ENCODE results near the gene SMO. TPM values are rescaled to one million over a fixed set of nuclear protein-coding genes. Genes with fewer than 3 reads are reported as not detected.
A peak's percentile ranks its signal among the peaks of the same experiment; 100 is the strongest.

The SMO gene
- total and polyA plus RNA-seq, 9 of the 15 experiments (the other 6 are each of a cell fraction or from before 2014, with no cell fraction given), result 0.05 to 0.13 (median 0.10) TPM; not detected in 5

DNA sequence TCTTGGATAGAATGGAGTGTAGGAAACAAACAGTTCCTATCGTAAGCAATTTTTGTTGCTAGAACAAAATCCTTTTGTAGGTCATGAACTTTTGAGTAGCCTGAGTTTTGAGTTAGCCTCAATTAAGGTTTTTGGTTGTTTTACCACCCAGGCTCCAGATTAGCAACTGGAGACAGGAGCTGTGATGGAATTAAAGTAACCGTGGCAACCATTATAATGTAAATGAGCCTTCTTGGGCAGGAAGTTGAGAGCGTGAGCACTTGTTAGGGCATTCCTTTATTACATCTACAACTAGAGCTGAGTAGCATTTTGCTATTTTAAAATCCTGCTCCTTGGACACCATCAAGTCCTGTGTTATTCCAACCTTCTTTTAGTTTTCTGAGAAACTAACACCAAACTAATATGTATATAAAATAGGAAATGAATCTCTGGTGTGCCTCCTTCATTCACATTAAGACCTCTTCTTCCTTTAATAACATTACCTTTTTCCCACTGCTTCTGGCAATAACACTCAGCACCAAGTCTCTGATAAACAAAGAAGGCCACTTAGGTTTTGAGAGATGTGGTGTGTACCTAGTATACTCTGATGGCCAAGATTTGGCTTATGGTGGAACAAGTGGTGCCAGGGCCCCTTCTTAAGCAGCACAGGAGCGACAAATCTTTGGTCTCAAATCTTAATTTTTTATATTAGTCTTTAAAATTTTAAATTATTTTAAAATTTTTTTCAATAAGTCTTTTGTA is 70.4 kb downstream of the SMO start:
- DNase-seq (ENCODE audit: extremely low read depth in 1 of 4, low spot score in 3 of 4) (no peak), FAIRE-seq (no peak), ATAC-seq (no peak)
- no peak for TF ChIP-seq NR1H2 (CRISPR knock-in tag; IDR thresholded peaks at IDR 0.05)
- peak; percentile 54; the same call in 1 of the 2 replicates for TF ChIP-seq RFX1 (IDR thresholded peaks at IDR 0.05)
- no TSS peak for BruUV-seq (replicated peaks)
- H3K27ac ChIP-seq (ENCODE audit: extremely low read depth, low read depth, low read length), result no peak overlapping the region
- in situ Hi-C loops (cut with MboI), result no loop called here
- no peaks in the 10 kb centered on the region; a peak in 1 of 5 replicates for H3K27me3 ChIP-seq (ENCODE audit: control insufficient read depth in 2 of 2, insufficient read depth in 2 of 2, low read length in 2 of 2)
- H3K4me2 ChIP-seq (ENCODE audit: insufficient read depth, low read length), result no peak overlapping the region
- H2AFZ ChIP-seq (ENCODE audit: low read depth, low read length), result no peak overlapping the region
- POLR2A ChIA-PET, result interaction anchor here (0.7 to 0.9 kb wide), 2 partner anchors 11 to 20 kb away, joined by 3 read pairs; no protein-coding TSS in a partner anchor
- no peak overlapping the region for H3K9ac ChIP-seq (ENCODE audit: insufficient read depth in 1 of 2, low read depth in 2 of 2, low read length in 2 of 2)
- 32% methylated on average over 4 of the region's 4 CpGs for WGBS (ENCODE audit: insufficient coverage, low coverage, missing lambda C conversion rate)
- H3K9me1 ChIP-seq (ENCODE audit: control insufficient read depth, insufficient read depth, low read length), result no peaks in the 10 kb centered on the region
- CTCF ChIA-PET (ENCODE audit: low intra/inter-chr PET ratio), result no interaction called here
- peaks cover 0 to 7% of the 10 kb centered on the region in 2 experiments; a peak in 1 of 5 replicates for H3K4me1 ChIP-seq (replicated peaks in 1 of 2; ENCODE audit: control insufficient read depth in 2 of 2, insufficient read depth in 2 of 2, low read length in 2 of 2)
- no peaks in the 10 kb centered on the region for H3K9me3 ChIP-seq (replicated peaks; ENCODE audit: control insufficient read depth, insufficient read depth, low read depth, low read length)
- H3K36me3 ChIP-seq (ENCODE audit: control insufficient read depth, insufficient read depth, low read length), result no peaks in the 10 kb centered on the region
- intact Hi-C loops (cut with micrococcal nuclease), result no loop called here
- H3K79me2 ChIP-seq (ENCODE audit: control insufficient read depth, insufficient read depth, low read length), result no peaks in the 10 kb centered on the region
- no peaks in the 10 kb centered on the region for H4K20me1 ChIP-seq (replicated peaks; ENCODE audit: control insufficient read depth, insufficient read depth, low read length)
- no peak overlapping the region for H3K4me3 ChIP-seq

DNA sequence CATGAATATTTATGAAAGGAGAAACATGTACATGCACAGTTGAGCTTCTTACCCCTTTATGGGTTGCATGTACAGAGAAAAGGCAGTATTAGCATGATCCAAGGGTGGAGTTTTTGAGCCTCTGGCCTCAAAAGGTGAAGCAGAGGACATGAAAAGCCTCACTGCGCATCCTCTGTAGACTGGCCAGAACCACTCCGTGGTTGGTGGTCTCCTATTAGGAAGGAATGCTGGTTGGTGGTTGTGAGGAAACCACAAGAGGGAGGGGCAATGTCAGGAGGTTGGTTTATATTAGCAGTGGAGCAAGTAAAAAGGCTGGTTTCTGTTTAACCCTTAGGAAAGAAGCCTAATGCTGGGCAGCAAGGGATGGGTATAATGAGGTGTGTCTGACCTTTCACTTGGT is 73.9 kb downstream of the SMO start:
- intact Hi-C loops (cut with micrococcal nuclease), result no loop called here
- WGBS (ENCODE audit: insufficient coverage, low coverage, missing lambda C conversion rate), result 52% methylated on average over 2 of the region's 2 CpGs
- POLR2A ChIA-PET, result no interaction called here

More for the DNA sequence above, 73.9 kb downstream of the SMO start:
- Histone ChIP-seq H3K79me2 (ENCODE audit: control insufficient read depth, insufficient read depth, low read length) (no peaks in the 10 kb centered on the region), H2AFZ (ENCODE audit: low read depth, low read length) (no peak overlapping the region), H3K9ac (ENCODE audit: insufficient read depth in 1 of 2, low read depth in 2 of 2, low read length in 2 of 2) (no peak overlapping the region), H3K4me1 (replicated peaks in 1 of 2; ENCODE audit: control insufficient read depth in 2 of 2, insufficient read depth in 2 of 2, low read length in 2 of 2) (peaks cover 0 to under 1% of the 10 kb centered on the region in 2 experiments; a peak in 1 of 5 replicates), H3K27me3 (ENCODE audit: control insufficient read depth in 2 of 2, insufficient read depth in 2 of 2, low read length in 2 of 2) (no peaks in the 10 kb centered on the region; a peak in 1 of 5 replicates), H3K27ac (ENCODE audit: extremely low read depth, low read depth, low read length) (no peak overlapping the region), H3K4me2 (ENCODE audit: insufficient read depth, low read length) (no peak overlapping the region), H3K9me1 (ENCODE audit: control insufficient read depth, insufficient read depth, low read length) (no peaks in the 10 kb centered on the region), H3K4me3 (no peak overlapping the region), H4K20me1 (replicated peaks; ENCODE audit: control insufficient read depth, insufficient read depth, low read length) (no peaks in the 10 kb centered on the region), H3K36me3 (ENCODE audit: control insufficient read depth, insufficient read depth, low read length) (no peaks in the 10 kb centered on the region), H3K9me3 (replicated peaks; ENCODE audit: control insufficient read depth, insufficient read depth, low read depth, low read length) (no peaks in the 10 kb centered on the region)
- DNase-seq (ENCODE audit: extremely low read depth in 1 of 4, low spot score in 3 of 4) (no peak), FAIRE-seq (no peak), ATAC-seq (no peak; the same call in 2 of the 3 replicates)
- TF ChIP-seq FOSL1 (tag; conservative IDR thresholded peaks at IDR 0.05), result no peak
- TF ChIP-seq TRIM28 (IDR thresholded peaks at IDR 0.05), result no peak
- in situ Hi-C loops (cut with MboI), result no loop called here
- CTCF ChIA-PET (ENCODE audit: low intra/inter-chr PET ratio), result no interaction called here
- BruUV-seq (replicated peaks), result no TSS peak

Small RNAs within 50 kb of the gene (small RNA-seq; reads per million reads assigned to genes)
- gene RNY1P11, result not detected

Other genes starting within 250 kb of the SMO start
- 97.4 and 108 TPM in 2 replicates for gene TNPO3, start 133.5 kb upstream of the SMO start, total RNA-seq (2014; rRNA removed)
- 110 and 113 TPM in 2 replicates for gene TNPO3, start 133.5 kb upstream of the SMO start, total RNA-seq (2014; rRNA removed; fragmentation: Illumina TruSeq; extraction: Trizol)
- 112 and 120 TPM in 2 replicates for gene TNPO3, start 133.5 kb upstream of the SMO start, total RNA-seq (2015; rRNA removed; fragmentation: Illumina TruSeq; extraction: Trizol)
- gene TNPO3, start 133.5 kb upstream of the SMO start, total RNA-seq (2021), result 111 and 118 TPM in 2 replicates
- 92.3 and 125 TPM in 2 replicates for gene TNPO3, start 133.5 kb upstream of the SMO start, polyA plus RNA-seq (2011; rRNA removed)
- gene TNPO3, start 133.5 kb upstream of the SMO start, polyA plus RNA-seq (2014; fragmentation: Illumina TruSeq; extraction: Trizol), result 123 and 124 TPM in 2 replicates
- gene TNPO3, start 133.5 kb upstream of the SMO start, polyA plus RNA-seq (2014; fragmentation: Nextera tagmentation; extraction: Ambion mirVana), result 10 to 100 TPM; 35.8 to 46.0 TPM
- gene TNPO3, start 133.5 kb upstream of the SMO start, polyA plus RNA-seq (2014; rRNA removed), result 87.2 and 93.9 TPM in 2 replicates
- 0.20 and 0.23 TPM in 2 replicates for gene TSPAN33, start 43.9 kb upstream of the SMO start, total RNA-seq (2014; rRNA removed)
- 0.19 and 0.25 TPM in 2 replicates for gene TSPAN33, start 43.9 kb upstream of the SMO start, total RNA-seq (2014; rRNA removed; fragmentation: Illumina TruSeq; extraction: Trizol)
- gene TSPAN33, start 43.9 kb upstream of the SMO start, total RNA-seq (2015; rRNA removed; fragmentation: Illumina TruSeq; extraction: Trizol), result not detected in 2 replicates
- 0.27 and 0.76 TPM in 2 replicates for gene TSPAN33, start 43.9 kb upstream of the SMO start, total RNA-seq (2021)
- 1.2 and 1.5 TPM in 2 replicates for gene TSPAN33, start 43.9 kb upstream of the SMO start, polyA plus RNA-seq (2011; rRNA removed)
- gene TSPAN33, start 43.9 kb upstream of the SMO start, polyA plus RNA-seq (2014; fragmentation: Illumina TruSeq; extraction: Trizol), result 0.21 and 0.42 TPM in 2 replicates
- under 1 TPM in 1 of 2 experiments, not detected in 1; 0.03 TPM for gene TSPAN33, start 43.9 kb upstream of the SMO start, polyA plus RNA-seq (2014; fragmentation: Nextera tagmentation; extraction: Ambion mirVana)
- gene TSPAN33, start 43.9 kb upstream of the SMO start, polyA plus RNA-seq (2014; rRNA removed), result 0.19 TPM in 1 of 2 replicates, not detected in the other
- gene AHCYL2, start 36.4 kb downstream of the SMO start, total RNA-seq (2014; rRNA removed), result 3.1 and 3.7 TPM in 2 replicates
- 5.2 TPM in 2 replicates for gene AHCYL2, start 36.4 kb downstream of the SMO start, total RNA-seq (2014; rRNA removed; fragmentation: Illumina TruSeq; extraction: Trizol)
- gene AHCYL2, start 36.4 kb downstream of the SMO start, total RNA-seq (2015; rRNA removed; fragmentation: Illumina TruSeq; extraction: Trizol), result 5.5 and 6.8 TPM in 2 replicates
- 5.2 and 5.5 TPM in 2 replicates for gene AHCYL2, start 36.4 kb downstream of the SMO start, total RNA-seq (2021)
- 10.5 and 10.8 TPM in 2 replicates for gene AHCYL2, start 36.4 kb downstream of the SMO start, polyA plus RNA-seq (2011; rRNA removed)
- gene AHCYL2, start 36.4 kb downstream of the SMO start, polyA plus RNA-seq (2014; fragmentation: Illumina TruSeq; extraction: Trizol), result 4.8 and 6.2 TPM in 2 replicates
- gene AHCYL2, start 36.4 kb downstream of the SMO start, polyA plus RNA-seq (2014; fragmentation: Nextera tagmentation; extraction: Ambion mirVana), result 1 to 10 TPM in 1 of 2 experiments, under 1 TPM in 1; 0.93 to 2.0 TPM
- gene AHCYL2, start 36.4 kb downstream of the SMO start, polyA plus RNA-seq (2014; rRNA removed), result 4.3 and 5.6 TPM in 2 replicates
- gene STRIP2, start 245.8 kb downstream of the SMO start, total RNA-seq (2014; rRNA removed), result 38.5 and 39.8 TPM in 2 replicates
- 40.8 and 41.7 TPM in 2 replicates for gene STRIP2, start 245.8 kb downstream of the SMO start, total RNA-seq (2014; rRNA removed; fragmentation: Illumina TruSeq; extraction: Trizol)
- gene STRIP2, start 245.8 kb downstream of the SMO start, total RNA-seq (2015; rRNA removed; fragmentation: Illumina TruSeq; extraction: Trizol), result 52.4 and 54.7 TPM in 2 replicates
- gene STRIP2, start 245.8 kb downstream of the SMO start, total RNA-seq (2021), result 50.3 and 56.3 TPM in 2 replicates
- 81.8 and 104 TPM in 2 replicates for gene STRIP2, start 245.8 kb downstream of the SMO start, polyA plus RNA-seq (2011; rRNA removed)
- 42.3 TPM in 2 replicates for gene STRIP2, start 245.8 kb downstream of the SMO start, polyA plus RNA-seq (2014; fragmentation: Illumina TruSeq; extraction: Trizol)
- gene STRIP2, start 245.8 kb downstream of the SMO start, polyA plus RNA-seq (2014; fragmentation: Nextera tagmentation; extraction: Ambion mirVana), result 10 to 100 TPM; 10.1 to 13.8 TPM
- gene STRIP2, start 245.8 kb downstream of the SMO start, polyA plus RNA-seq (2014; rRNA removed), result 52.9 and 55.1 TPM in 2 replicates

All from K562 (cell line).